Measurements from ENCODE around the gene CDK19. TPM values are rescaled to one million over a fixed set of nuclear protein-coding genes. Genes with fewer than 3 reads are reported as not detected.

The CDK19 gene
- total and polyA plus RNA-seq, 12 donors, result 3.5 to 59.1 (median 7.9) TPM

DNA sequence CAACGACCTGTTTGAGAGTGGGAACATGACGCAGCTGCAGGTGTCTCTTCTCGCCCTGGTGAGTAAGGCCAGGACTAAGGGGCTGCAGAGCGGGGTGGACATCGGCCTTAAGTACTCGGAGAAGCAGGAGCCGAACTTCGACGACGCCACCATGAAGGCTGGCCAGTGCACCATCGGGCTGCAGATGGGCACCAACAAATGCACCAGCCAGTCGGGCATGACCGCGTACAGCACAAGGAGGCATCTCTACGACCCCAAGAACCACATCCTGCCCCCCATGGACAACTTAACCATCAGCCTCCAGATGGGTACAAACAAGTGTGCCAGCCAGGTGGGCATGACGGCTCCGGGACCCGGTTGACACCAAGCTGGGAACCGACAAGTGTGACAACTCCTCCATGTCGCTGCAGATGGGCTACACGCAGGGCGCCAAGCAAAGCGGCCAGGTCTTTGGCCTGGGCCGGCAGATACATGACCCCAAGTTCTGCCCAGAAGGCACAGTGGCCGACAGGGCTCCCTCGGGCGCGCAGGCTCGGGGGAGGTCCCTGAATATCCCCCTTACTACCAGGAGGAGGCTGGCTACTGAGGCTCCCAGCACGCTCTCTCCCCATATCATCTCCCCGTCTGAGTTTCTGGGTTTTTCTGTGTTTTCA is 43.4 kb upstream of the CDK19 start:
- no peaks in the 10 kb centered on the region for H3K36me3 ChIP-seq (replicated peaks in 1 of 2)
- DNase-seq, result peak in 1 of 7 donors; percentile 43
- intact Hi-C loops (cut with DNase I), result no loop called here
- no peaks in the 10 kb centered on the region for H3K4me1 ChIP-seq (replicated peaks in 1 of 2)
- H3K4me3 ChIP-seq, result no peak overlapping the region
- H3K27me3 ChIP-seq, result no peaks in the 10 kb centered on the region
- H3K9me3 ChIP-seq (replicated peaks in 1 of 3), result no peaks in the 10 kb centered on the region
- no peak for TF ChIP-seq POLR2A (IDR thresholded peaks at IDR 0.05)
- H3K27ac ChIP-seq, result no peak overlapping the region
- 93 to 95% (median 94%) methylated on average over 19 to 31 of the region's 31 CpGs for WGBS, 4 donors

DNA sequence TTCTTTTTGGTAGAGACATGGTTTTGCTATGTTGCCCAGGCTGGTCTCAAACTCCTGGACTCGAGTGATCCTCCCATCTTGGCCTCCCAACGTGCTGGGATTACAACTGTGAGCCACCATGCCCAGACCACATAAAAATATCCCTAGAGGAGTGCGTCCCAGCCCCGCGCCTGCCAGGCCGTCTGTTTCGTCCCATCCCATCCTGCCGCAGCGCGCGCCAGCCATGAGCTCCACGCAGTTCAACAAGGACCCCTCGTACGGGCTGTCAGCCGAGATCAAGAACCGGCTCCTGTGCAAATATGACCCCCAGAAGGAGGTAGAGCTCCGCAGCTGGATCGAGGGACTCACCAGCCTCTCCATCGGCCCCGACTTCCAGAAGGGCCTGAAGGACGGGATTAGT is 42.7 kb upstream of the CDK19 start:
- no peak for TF ChIP-seq CTCF (IDR thresholded peaks at IDR 0.05)
- no peak for TF ChIP-seq POLR2A (IDR thresholded peaks at IDR 0.05)
- 94 to 97% (median 96%) methylated on average over 20 to 21 of the region's 21 CpGs for WGBS, 4 donors
- H3K4me1 ChIP-seq (replicated peaks in 1 of 2), result no peaks in the 10 kb centered on the region
- no peak overlapping the region for H3K27ac ChIP-seq
- no peak overlapping the region for H3K4me3 ChIP-seq
- H3K36me3 ChIP-seq (replicated peaks in 1 of 2), result no peaks in the 10 kb centered on the region
- no peaks in the 10 kb centered on the region for H3K9me3 ChIP-seq (replicated peaks in 1 of 3)
- DNase-seq, result peak in 1 of 7 donors; percentile 36
- H3K27me3 ChIP-seq, result no peaks in the 10 kb centered on the region
- intact Hi-C loops (cut with DNase I), result no loop called here

DNA sequence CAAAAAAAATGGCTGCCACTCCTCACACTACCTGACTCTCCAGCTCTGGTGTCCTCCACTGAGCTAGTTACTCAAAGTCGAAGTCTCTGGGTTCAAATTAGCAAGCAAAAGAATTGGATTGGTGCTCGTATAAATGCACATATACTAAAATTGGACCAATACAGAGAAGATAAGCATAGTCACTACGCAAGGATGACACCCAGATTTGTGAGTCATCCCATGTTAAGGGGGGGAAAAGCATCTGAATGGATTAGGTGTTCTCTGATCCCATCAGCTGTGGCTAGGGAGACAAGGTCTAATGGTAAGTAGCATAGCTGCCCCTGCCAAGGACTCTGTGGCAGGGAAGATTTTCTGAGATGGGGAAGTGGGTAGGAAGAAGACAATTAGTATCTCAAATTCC is 41.0 kb upstream of the CDK19 start:
- TF ChIP-seq POLR2A (IDR thresholded peaks at IDR 0.05) (no peak), CTCF (IDR thresholded peaks at IDR 0.05) (no peak)
- Histone ChIP-seq H3K4me3 (no peak overlapping the region), H3K36me3 (replicated peaks in 1 of 2) (no peaks in the 10 kb centered on the region), H3K9me3 (replicated peaks in 1 of 3) (no peaks in the 10 kb centered on the region), H3K4me1 (replicated peaks in 1 of 2) (no peaks in the 10 kb centered on the region), H3K27me3 (no peaks in the 10 kb centered on the region), H3K27ac (no peak overlapping the region)
- 81 to 96% (median 88%) methylated on average over 3 of the region's 3 CpGs for WGBS, 4 donors
- intact Hi-C loops (cut with DNase I), result no loop called here
- peak in 1 of 7 donors; percentile 7 for DNase-seq

DNA sequence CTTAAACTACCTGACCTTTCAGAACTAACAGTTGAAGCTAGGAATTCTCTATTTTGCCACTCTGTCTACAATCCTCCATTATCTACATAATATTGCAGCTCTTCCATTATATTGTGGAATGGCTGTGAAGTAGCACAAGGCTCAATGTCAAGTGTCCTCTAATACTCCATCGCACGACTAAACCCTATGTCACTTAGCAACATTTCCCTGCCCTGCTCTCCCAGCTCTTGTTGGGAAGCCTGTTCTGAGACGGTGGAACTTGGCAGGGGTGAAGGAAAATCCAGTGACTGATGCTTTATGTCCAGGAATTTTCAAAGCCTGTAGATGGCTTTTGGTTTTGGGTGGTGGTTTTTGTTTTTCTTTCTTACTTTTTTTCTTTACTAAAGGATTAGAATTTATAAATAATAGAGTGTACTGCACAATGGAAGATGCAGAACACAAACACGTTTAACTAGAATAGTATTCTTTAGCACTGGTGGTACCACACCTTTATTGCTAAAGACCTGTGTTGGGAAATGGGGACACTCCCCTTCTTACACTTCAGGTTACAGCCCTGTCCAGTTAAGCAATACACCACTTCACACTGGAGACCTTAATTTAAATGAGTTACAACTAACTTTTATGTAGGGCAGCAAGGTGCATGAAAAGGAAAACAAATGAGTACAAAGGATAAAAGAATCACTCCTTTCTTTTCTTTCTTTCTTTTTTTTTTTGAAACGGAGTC is 38.6 kb upstream of the CDK19 start:
- intact Hi-C loops (cut with DNase I), result no loop called here
- Histone ChIP-seq H3K9me3 (replicated peaks in 1 of 3) (no peaks in the 10 kb centered on the region), H3K4me3 (no peak overlapping the region), H3K4me1 (replicated peaks in 1 of 2) (no peaks in the 10 kb centered on the region), H3K27ac (no peak overlapping the region), H3K27me3 (no peaks in the 10 kb centered on the region), H3K36me3 (replicated peaks in 1 of 2) (no peaks in the 10 kb centered on the region)
- 77 to 85% (median 78%) methylated on average over 5 of the region's 5 CpGs for WGBS, 4 donors
- no peak for TF ChIP-seq POLR2A (IDR thresholded peaks at IDR 0.05)
- peak in 1 of 7 donors; percentile 2 for DNase-seq

GRCh38 chr6:110852773-110853172 is 37.5 kb upstream of the CDK19 start:
- H3K9me3 ChIP-seq (replicated peaks in 1 of 3), result no peaks in the 10 kb centered on the region
- intact Hi-C loops (cut with DNase I), result no loop called here
- DNase-seq, result no peak
- H3K4me3 ChIP-seq, result no peak overlapping the region
- no peaks in the 10 kb centered on the region for H3K36me3 ChIP-seq (replicated peaks in 1 of 2)
- TF ChIP-seq POLR2A (IDR thresholded peaks at IDR 0.05) (no peak), CTCF (IDR thresholded peaks at IDR 0.05) (no peak)
- no peaks in the 10 kb centered on the region for H3K4me1 ChIP-seq (replicated peaks in 1 of 2)
- no peak overlapping the region for H3K27ac ChIP-seq
- 93 to 96% (median 94%) methylated on average over 2 of the region's 2 CpGs for WGBS, 4 donors
- H3K27me3 ChIP-seq, result no peaks in the 10 kb centered on the region

All from adrenal gland (tissue), 12 donors.